GM12865 (cell line): ENCODE measurements around the gene ATG13.
A peak's percentile ranks its signal among the peaks of the same experiment; 100 is the strongest.
"Not testable (repeated sequence)": the region's sequence is repeated elsewhere in the genome, so short reads cannot be mapped to it uniquely, and the experiment has no call there.

ENCODE experiments used
- DNase-seq: peaks from one replicate; pipeline ENCODE4 v3.0.0; 2010; ENCODE audit warnings: low read depth
- H3K4me3 ChIP-seq: 2 replicates; pipeline ENCODE4 v1.5.1; 2011; ENCODE audit warnings: mild to moderate bottlenecking, low read depth, low read length, control low read depth
- TF ChIP-seq, protein P1 (sequence below): IDR thresholded peaks from 2 replicates; pipeline ENCODE4 v1.5.1; 2011; ENCODE audit warnings: low read length, control low read depth, low read depth, inconsistent platforms; ENCODE audit not compliant: insufficient read depth; ENCODE audit errors: missing control alignments

ATG13 gene

DNA sequence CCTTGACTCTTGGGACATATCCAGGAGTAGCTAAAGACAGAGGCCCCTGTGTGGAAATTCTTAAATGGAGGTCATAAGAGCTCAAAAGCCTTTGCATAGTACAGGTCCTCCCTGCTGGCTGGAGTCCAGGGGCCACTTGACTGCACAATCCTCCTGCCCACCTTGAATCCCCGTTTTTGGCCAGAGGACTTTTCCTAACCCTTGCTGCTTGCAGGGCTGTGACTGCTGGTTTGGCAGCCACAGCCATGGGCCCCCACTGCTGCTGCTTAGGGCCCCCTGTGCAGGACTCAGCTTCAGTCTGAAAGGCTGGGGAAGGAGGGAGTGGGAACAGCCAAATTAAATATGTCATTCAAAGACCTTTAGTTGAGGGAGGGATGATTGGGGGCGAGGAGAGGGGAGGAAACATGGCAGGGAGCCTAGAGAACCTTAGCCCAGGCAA, 49.7 kb downstream of the ATG13 start:
- H3K4me3 ChIP-seq: no peak overlapping the region
- no peak for DNase-seq
- TF ChIP-seq, protein P1, sequence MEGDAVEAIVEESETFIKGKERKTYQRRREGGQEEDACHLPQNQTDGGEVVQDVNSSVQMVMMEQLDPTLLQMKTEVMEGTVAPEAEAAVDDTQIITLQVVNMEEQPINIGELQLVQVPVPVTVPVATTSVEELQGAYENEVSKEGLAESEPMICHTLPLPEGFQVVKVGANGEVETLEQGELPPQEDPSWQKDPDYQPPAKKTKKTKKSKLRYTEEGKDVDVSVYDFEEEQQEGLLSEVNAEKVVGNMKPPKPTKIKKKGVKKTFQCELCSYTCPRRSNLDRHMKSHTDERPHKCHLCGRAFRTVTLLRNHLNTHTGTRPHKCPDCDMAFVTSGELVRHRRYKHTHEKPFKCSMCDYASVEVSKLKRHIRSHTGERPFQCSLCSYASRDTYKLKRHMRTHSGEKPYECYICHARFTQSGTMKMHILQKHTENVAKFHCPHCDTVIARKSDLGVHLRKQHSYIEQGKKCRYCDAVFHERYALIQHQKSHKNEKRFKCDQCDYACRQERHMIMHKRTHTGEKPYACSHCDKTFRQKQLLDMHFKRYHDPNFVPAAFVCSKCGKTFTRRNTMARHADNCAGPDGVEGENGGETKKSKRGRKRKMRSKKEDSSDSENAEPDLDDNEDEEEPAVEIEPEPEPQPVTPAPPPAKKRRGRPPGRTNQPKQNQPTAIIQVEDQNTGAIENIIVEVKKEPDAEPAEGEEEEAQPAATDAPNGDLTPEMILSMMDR: no peak

DNA sequence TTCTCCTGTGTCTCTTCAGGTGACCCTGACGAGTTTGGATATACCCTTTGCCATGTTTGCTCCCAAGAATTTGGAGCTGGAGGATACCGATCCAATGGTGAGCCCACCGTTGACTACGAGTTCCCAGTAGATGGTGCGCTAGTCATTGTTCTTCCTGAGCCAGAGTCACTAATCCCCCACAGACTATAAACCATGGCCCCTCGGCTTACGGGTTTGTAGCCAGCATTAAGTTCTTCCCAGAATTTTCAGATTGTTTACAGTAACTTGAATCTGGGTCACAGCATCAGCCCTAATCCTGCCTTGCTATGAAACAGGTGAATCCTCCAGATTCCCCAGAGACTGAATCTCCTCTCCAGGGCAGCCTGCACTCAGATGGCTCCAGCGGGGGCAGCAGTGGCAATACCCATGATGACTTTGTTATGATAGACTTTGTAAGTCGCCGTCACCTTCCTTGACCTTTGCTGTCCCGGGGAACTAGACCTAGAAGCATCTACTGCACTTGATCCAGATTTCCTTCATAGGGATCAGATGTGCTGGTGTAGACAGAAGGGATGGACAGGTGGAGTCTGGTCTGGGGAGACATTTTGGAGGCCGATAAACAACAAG, 51.2 kb downstream of the ATG13 start:
- H3K4me3 ChIP-seq: no peak overlapping the region
- TF ChIP-seq, protein P1: no peak
- DNase-seq: no peak

DNA sequence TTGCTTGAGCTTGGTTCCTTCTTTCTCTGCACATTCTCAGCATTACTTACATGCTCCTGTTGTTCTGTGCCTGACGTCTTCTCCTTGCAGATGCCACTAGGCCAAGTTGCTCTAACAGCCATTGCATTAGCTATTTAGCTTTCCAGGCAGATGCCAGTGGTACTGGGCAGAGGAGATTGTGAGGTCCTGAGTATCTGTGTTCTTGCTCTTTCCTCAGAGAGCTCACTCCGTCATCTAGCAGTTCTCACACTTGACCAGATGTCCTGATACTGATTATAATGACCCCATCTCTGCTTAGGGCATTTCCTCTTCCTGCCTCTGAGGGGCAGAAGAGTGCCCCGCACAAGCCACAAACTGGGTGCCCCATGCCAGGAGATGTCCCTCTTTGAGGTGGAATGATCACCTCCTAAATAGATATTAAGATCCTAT, 52.4 kb downstream of the ATG13 start:
- DNase-seq: no peak
- TF ChIP-seq, protein P1: peak; percentile 16
- no peak overlapping the region for H3K4me3 ChIP-seq

DNA sequence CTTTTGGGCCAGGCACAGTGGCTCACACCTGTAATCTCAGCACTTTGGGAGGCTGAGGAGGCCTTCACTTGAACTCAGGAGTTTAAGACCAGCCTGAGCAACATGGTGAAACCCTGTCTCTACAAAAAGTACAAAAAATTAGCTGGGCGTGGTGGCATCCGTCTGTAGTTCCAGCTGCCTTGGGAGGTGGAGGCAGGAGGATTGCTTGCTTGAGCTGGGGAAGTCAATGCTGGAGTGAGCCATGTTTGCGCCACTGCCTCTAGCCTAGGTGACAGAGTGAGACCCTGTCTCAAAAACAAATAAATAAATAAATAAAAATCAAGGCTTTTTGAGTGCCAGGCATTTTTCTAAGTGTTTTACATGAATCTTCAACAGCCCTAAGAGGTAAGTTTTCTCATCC, 53.2 kb downstream of the ATG13 start:
- H3K4me3 ChIP-seq, DNase-seq: not testable (repeated sequence)

DNA sequence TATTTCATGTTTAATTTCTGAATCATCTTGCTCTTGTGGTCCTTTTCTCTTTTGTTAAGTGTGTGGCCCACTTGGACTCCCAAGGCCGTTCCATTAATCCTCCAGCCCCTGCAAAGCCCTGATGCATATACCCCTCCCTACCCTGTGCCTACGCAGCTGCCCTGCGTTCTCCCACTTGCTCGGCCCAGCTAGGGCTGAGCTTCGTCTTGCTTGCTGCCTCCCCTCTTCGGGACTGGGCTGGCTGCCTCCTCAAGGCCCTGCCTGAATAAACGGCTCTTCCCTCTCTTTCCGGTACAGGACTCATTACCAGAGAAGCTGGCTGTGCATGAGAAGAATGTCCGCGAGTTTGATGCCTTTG, 54.6 kb downstream of the ATG13 start:
- DNase-seq: no peak
- TF ChIP-seq, protein P1: no peak
- H3K4me3 ChIP-seq: no peak overlapping the region

DNA sequence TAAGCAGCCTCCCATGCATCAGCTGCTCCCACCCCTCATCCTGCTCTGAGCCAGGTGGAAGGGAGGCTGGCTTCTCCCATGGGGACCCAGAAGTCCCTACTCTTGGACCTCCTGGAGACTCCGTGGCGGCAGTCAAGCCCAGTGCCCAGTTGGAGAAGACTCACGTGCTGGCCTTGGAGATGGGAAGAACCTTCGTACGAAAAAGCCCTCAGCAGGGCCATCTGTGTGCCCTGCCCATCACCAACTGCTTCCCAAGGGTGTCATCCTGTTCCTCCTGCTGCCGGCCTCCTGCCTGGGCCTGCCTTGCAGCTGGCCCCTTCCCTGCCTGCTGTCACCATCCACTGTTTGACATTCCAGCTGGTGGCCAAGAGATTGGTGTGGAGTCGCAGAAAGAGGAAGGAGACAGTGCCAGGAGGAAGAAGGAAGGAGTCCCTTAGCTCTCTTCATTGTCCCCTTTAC, 55.1 kb downstream of the ATG13 start:
- no peak for DNase-seq
- TF ChIP-seq, protein P1: no peak
- H3K4me3 ChIP-seq: no peak overlapping the region

DNA sequence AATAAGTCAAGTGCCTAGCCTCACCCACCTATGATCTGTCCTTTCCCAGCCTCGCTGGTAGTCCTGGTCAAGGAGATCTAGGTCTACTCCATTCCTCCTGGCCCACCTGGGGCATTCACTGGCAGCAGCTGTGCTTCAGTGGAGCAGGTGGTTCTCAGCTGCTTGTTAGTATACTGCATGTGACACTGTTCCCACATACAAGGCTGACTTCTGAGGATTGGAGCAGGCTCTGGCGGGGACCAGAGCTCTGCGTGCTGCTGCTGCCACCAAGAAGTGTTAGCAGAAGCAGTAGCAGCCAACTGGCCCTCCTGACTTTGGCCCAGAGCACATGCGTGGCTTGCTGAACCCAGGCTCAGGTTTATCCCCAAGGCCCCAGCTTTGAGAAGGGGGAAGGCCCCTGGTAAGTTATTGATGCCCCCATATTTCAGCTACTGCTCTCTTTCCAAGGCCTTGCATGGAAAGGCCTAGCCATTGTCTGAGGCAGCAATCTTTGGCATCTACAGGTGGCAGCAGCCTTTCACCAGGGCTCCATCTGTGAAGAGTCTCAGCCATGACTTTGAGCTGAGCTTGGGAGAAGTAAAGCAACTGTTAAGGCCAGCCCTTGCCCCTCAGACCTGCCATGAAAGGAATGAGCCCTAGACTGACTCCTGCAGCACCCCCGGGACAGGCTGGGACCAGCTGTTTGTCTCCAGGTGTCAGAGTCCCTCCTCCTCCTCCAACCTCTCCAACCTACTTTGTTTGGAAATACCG, 56.5 kb downstream of the ATG13 start:
- TF ChIP-seq, protein P1: no peak
- H3K4me3 ChIP-seq: no peak overlapping the region
- no peak for DNase-seq
